SH-SY5Y (cell line): ENCODE data around the gene KY.

Experiments used
- GATA2 ChIP-seq: IDR thresholded peaks from 2 replicates; pipeline ENCODE4 v1.6.1; 2011; ENCODE audit warnings: mild to moderate bottlenecking, low read depth, low read length
- GATA3 ChIP-seq: IDR thresholded peaks from 2 replicates; pipeline ENCODE4 v1.6.1; 2011; ENCODE audit warnings: low read depth, mild to moderate bottlenecking, low read length, moderate library complexity

The KY gene

GRCh38 chr3:134622806-134623365, 27.9 kb downstream of the KY start:
- TF ChIP-seq GATA3 (no peak), GATA2 (no peak)

- no peak for TF ChIP-seq GATA3
- no peak for TF ChIP-seq GATA2
Observed at GRCh38 chr3:134621854-134622253, 29.0 kb downstream of the KY start.

- TF ChIP-seq GATA3 (no peak), GATA2 (no peak)
Observed at GRCh38 chr3:134620476-134621115, 30.2 kb downstream of the KY start.

GRCh38 chr3:134619884-134620445, 30.9 kb downstream of the KY start:
- TF ChIP-seq GATA2 (no peak), GATA3 (no peak)

- TF ChIP-seq GATA3 (no peak), GATA2 (no peak)
Observed at GRCh38 chr3:134619301-134619615, 31.6 kb downstream of the KY start.

- no peak for TF ChIP-seq GATA2
- no peak for TF ChIP-seq GATA3
Observed at GRCh38 chr3:134618478-134619300, 32.1 kb downstream of the KY start.

GRCh38 chr3:134617608-134618477, 33.0 kb downstream of the KY start:
- TF ChIP-seq GATA3 (no peak), GATA2 (no peak)

- TF ChIP-seq GATA3 (no peak), GATA2 (no peak)
Observed at GRCh38 chr3:134615743-134616142, 35.1 kb downstream of the KY start.

- TF ChIP-seq GATA3 (no peak), GATA2 (no peak)
Observed at GRCh38 chr3:134614955-134615354, 35.9 kb downstream of the KY start.

GRCh38 chr3:134613006-134613520, 37.8 kb downstream of the KY start:
- TF ChIP-seq GATA2 (no peak), GATA3 (no peak)

GRCh38 chr3:134611516-134611915, 39.3 kb downstream of the KY start:
- TF ChIP-seq GATA3 = no peak
- no peak for TF ChIP-seq GATA2

GRCh38 chr3:134610432-134611385, 40.1 kb downstream of the KY start:
- no peak for TF ChIP-seq GATA3
- TF ChIP-seq GATA2 = no peak

GRCh38 chr3:134609821-134610431, 40.9 kb downstream of the KY start:
- no peak for TF ChIP-seq GATA2
